HG03139 (cell line): ENCODE data around the gene ACADM.
"Not testable (repeated sequence)": the region's sequence is repeated elsewhere in the genome, so short reads cannot be mapped to it uniquely, and the experiment has no call there.

Source experiments
- ATAC-seq: cut with Tn5 transposase; IDR thresholded peaks from one replicate; pipeline ENCODE4 v1.9.1; 2021; ENCODE audit not compliant: unreplicated experiment

ACADM gene

GRCh38 chr1:75792091-75792490 lies 67.6 kb downstream of the ACADM start:
- no peak for ATAC-seq

GRCh38 chr1:75794382-75794781 lies 69.9 kb downstream of the ACADM start:
- ATAC-seq: no peak

GRCh38 chr1:75795703-75796193 lies 71.2 kb downstream of the ACADM start:
- ATAC-seq: no peak

- no peak for ATAC-seq
Measured at GRCh38 chr1:75796376-75797272, 72.1 kb downstream of the ACADM start, which contains the start of gene MSH4. Gene MSH4, plus strand, starts transcription at chr1:75796882. Its CDS starts 104 bp downstream, at chr1:75796986.

GRCh38 chr1:75797273-75797588 lies 72.7 kb downstream of the ACADM start:
- ATAC-seq: no peak

- no peak for ATAC-seq
Measured at GRCh38 chr1:75797606-75798216, 73.2 kb downstream of the ACADM start.

- not testable (repeated sequence) for ATAC-seq
Measured at GRCh38 chr1:75801480-75801879, 77.0 kb downstream of the ACADM start.

- ATAC-seq: no peak
Measured at GRCh38 chr1:75808921-75809320, 84.4 kb downstream of the ACADM start.

- ATAC-seq: not testable (repeated sequence)
Measured at GRCh38 chr1:75810113-75810512, 85.6 kb downstream of the ACADM start.

GRCh38 chr1:75811211-75811981 lies 86.9 kb downstream of the ACADM start:
- ATAC-seq: no peak

- no peak for ATAC-seq
Measured at GRCh38 chr1:75812065-75812464, 87.6 kb downstream of the ACADM start.
